ENCODE results near the gene EWSR1.

Gene EWSR1

DNA sequence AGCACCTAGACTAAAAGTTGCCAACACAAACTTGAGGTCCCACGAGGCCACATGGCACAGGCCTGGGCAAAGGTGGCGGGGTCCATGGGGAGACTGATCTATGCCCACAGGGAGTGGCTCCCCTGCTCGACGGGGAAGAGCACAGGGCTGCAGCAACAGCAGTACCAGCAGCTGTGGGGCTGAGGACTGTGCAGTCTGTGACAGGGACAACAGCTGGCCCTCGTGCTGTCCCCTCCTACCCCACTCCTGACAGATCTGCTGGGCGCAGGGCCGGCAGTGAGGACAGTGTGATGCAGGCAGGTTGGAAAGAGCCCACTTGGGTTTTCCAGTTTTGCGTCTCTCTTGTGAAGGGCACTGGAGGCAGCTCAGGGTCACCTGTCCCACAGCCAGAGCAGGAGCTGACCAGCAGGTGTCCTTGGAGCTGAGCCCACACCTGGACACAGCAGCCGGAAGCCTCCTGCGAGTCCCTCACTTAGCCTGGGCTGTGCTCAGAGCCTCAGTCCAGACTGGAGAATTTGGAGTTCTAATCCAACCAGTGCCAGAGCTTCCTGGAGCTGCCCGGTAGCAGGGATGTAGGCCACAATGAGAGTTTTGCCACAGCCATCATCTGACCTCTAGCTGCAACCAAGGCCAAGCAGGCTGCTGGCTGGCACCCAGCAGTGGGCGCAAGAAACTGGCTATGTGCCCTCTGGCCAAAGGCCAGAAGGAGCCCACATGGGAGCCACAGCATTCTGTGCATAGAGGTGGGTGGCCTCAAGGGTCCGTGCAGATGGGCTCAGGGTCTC is 34.8 kb downstream of the EWSR1 start:
- no peak overlapping the region for H3K4me3 ChIP-seq (ENCODE audit: low read depth, low read length)
- H3K4me1 ChIP-seq (ENCODE audit: control insufficient read depth, insufficient read depth, low read length), result peaks cover 3% of the 10 kb centered on the region
- no peaks in the 10 kb centered on the region for H3K27me3 ChIP-seq (ENCODE audit: control insufficient read depth, insufficient read depth, low read length)
- H3K9ac ChIP-seq (ENCODE audit: low read depth, low read length), result no peak overlapping the region
- peaks cover 27% of the 10 kb centered on the region for H3K36me3 ChIP-seq (ENCODE audit: control insufficient read depth, insufficient read depth, low read length)
- H3K9me3 ChIP-seq (ENCODE audit: control insufficient read depth, insufficient read depth, low read length), result no peaks in the 10 kb centered on the region

DNA sequence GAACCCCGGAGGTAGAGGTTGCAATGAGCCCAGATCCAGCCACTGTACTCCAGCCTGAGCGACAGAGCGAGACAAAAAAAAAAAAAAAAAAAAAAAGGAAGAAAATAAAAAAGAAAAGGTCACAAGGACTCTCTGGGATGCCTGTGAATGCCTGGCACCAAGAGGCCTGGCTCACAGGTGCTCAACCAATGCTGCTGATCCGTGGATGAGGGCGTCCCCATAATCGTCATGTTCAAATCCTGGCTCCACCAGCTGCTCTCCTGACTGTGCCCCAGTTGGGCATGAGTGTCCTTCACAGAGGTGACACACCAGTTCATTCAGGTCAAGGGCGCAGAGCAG is 37.7 kb downstream of the EWSR1 start:
- Histone ChIP-seq H3K4me1 (ENCODE audit: control insufficient read depth, insufficient read depth, low read length) (peaks cover 3% of the 10 kb centered on the region), H3K4me3 (ENCODE audit: low read depth, low read length) (peak overlapping the region; percentile 79), H3K9ac (ENCODE audit: low read depth, low read length) (no peak overlapping the region)

DNA sequence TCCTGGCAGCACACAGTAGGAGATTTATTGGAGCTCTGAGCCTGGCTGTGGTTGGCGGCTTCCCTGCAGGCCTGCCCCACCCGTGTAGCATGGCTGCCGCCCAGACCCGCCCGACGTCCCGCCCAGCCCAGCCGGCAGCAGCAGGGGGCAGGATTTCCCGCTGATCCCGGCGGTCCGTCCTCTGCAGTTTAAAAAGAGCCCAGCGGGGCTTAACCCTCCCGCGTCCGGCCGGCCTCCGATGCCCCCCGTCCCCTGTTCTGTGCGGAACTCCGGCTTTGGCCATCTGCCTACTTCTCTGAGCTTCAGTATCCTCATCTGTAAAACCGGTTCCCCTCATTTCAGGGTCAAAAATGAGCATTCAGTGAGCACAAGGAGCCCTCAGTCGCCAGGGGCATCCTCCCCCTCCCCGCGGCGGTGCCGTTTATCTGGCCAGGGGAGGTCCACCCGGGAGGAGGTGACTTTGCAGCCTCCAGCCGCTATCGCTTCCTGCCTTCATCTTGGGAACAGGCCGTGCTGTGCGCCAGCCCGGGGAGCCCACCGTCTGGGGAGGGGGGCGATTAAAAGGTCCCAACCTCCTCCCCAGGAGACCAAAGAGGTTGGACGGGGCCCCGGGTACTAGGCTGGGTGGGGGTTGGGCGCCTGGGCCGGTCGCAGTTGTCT is 38.2 kb downstream of the EWSR1 start, which contains the start of gene GAS2L1:
Gene GAS2L1 (plus strand): TSS at position 476 of the 660 bp plus-strand sequence. CDS start 1,456 bp downstream, outside the sequence.
- Histone ChIP-seq H3K9ac (ENCODE audit: low read depth, low read length) (peak within 1 kb of the TSS; percentile 70), H3K4me3 (ENCODE audit: low read depth, low read length) (peak within 1 kb of the TSS; percentile 79), H3K4me1 (ENCODE audit: control insufficient read depth, insufficient read depth, low read length) (peaks cover 3% of the 10 kb centered on the region)

More for the DNA sequence above, 37.7 kb downstream of the EWSR1 start:
- H3K27me3 ChIP-seq (ENCODE audit: control insufficient read depth, insufficient read depth, low read length), result no peaks in the 10 kb centered on the region
- H3K36me3 ChIP-seq (ENCODE audit: control insufficient read depth, insufficient read depth, low read length), result peaks cover under 1% of the 10 kb centered on the region
- H3K9me3 ChIP-seq (ENCODE audit: control insufficient read depth, insufficient read depth, low read length), result no peaks in the 10 kb centered on the region

DNA sequence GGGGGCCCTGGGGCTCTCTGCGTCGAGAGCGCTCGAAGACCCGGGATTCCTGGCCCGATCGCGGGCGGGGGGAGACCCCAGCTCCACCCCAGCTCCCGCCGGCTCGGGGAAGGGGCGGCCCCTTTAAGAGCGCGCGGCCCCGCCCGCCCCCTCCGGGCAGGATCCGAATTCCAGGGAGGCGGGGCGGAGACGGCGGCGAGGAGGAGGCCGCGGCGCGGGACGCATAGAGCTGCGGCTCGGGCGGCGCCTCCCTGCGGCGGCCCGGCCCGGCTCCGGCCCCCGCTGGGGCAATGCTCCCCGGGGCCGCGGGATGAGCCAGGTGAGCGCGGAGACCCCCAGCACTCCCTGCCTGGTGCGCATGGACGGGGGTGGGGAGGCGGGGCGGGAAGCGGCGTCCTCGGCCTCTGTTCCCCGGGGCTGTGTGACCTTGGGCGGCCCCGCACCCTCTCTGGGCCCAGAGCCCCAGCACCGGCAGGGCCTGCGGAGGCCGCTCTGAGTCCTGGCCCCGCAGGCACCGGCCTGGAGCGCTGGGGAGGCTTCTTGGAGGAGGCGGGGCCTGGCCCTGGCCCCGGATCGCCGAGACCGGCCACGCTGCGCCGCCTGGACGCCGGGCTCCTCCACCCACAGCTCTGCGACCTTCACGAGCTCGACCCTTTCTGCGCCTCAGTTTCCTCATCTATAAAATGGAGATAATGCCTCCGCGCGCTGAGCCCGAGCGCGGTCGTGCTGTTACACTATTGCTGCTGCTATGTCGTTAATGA is 38.9 kb downstream of the EWSR1 start:
- peak overlapping the region; percentile 70 for H3K9ac ChIP-seq (ENCODE audit: low read depth, low read length)

More for the DNA sequence above, 38.2 kb downstream of the EWSR1 start, which contains the start of gene GAS2L1:
- no peaks in the 10 kb centered on the region for H3K36me3 ChIP-seq (ENCODE audit: control insufficient read depth, insufficient read depth, low read length)
- H3K27me3 ChIP-seq (ENCODE audit: control insufficient read depth, insufficient read depth, low read length), result no peaks in the 10 kb centered on the region
- H3K9me3 ChIP-seq (ENCODE audit: control insufficient read depth, insufficient read depth, low read length), result no peaks in the 10 kb centered on the region

DNA sequence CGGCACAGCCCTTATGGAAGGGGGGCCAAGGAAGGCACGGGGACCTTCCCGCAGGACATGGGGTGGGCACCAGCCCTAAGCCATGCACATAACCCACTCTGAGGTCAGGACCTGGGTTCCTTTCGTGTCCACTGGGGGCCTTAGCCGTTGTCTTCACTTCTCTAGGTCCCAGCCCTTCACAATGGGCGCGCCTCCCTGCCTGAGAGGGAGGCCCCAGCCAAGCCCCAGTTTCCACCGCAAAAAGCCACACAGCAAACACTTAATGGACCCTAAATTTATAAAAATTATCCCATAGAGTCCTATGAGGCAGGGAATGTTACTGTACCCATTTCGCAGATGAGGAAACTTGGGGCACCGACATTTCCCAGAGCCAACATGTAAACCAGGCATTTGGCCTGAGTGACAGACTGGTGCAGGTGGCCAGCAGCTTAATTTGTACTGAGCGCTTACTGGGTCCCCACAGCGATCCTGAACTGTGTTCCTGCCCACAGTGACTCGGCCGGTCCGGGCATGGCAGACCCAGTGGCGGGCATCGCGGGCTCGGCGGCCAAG is 39.6 kb downstream of the EWSR1 start:
- Histone ChIP-seq H3K36me3 (ENCODE audit: control insufficient read depth, insufficient read depth, low read length) (no peaks in the 10 kb centered on the region), H3K4me1 (ENCODE audit: control insufficient read depth, insufficient read depth, low read length) (peaks cover 3% of the 10 kb centered on the region), H3K27me3 (ENCODE audit: control insufficient read depth, insufficient read depth, low read length) (peaks cover under 1% of the 10 kb centered on the region), H3K9ac (ENCODE audit: low read depth, low read length) (no peak overlapping the region), H3K9me3 (ENCODE audit: control insufficient read depth, insufficient read depth, low read length) (no peaks in the 10 kb centered on the region), H3K4me3 (ENCODE audit: low read depth, low read length) (peak overlapping the region; percentile 56)

More for the DNA sequence above, 38.9 kb downstream of the EWSR1 start:
- Histone ChIP-seq H3K4me3 (ENCODE audit: low read depth, low read length) (peak overlapping the region; percentile 79), H3K27me3 (ENCODE audit: control insufficient read depth, insufficient read depth, low read length) (no peaks in the 10 kb centered on the region), H3K36me3 (ENCODE audit: control insufficient read depth, insufficient read depth, low read length) (no peaks in the 10 kb centered on the region), H3K9me3 (ENCODE audit: control insufficient read depth, insufficient read depth, low read length) (no peaks in the 10 kb centered on the region), H3K4me1 (ENCODE audit: control insufficient read depth, insufficient read depth, low read length) (peaks cover 3% of the 10 kb centered on the region)

DNA sequence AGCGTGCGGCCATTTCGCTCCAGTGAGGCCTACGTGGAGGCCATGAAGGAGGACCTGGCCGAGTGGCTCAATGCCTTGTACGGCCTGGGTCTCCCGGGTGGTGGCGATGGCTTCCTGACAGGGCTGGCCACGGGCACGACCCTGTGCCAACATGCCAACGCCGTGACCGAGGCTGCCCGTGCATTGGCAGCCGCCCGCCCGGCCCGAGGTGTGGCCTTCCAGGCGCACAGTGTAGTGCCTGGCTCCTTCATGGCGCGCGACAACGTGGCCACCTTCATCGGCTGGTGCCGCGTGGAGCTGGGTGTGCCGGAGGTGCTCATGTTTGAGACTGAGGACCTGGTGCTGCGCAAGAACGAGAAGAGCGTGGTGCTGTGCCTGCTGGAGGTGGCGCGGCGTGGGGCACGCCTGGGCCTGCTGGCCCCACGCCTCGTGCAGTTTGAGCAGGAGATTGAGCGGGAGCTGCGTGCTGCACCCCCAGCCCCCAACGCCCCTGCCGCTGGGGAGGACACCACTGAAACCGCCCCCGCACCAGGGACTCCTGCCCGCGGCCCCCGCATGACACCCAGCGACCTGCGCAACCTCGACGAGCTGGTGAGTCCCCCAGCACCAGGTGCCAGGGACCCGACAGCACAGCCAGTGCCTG is 40.2 kb downstream of the EWSR1 start:
- H3K27me3 ChIP-seq (ENCODE audit: control insufficient read depth, insufficient read depth, low read length), result peaks cover 5% of the 10 kb centered on the region
- peaks cover 7% of the 10 kb centered on the region for H3K4me1 ChIP-seq (ENCODE audit: control insufficient read depth, insufficient read depth, low read length)
- no peak overlapping the region for H3K4me3 ChIP-seq (ENCODE audit: low read depth, low read length)

DNA sequence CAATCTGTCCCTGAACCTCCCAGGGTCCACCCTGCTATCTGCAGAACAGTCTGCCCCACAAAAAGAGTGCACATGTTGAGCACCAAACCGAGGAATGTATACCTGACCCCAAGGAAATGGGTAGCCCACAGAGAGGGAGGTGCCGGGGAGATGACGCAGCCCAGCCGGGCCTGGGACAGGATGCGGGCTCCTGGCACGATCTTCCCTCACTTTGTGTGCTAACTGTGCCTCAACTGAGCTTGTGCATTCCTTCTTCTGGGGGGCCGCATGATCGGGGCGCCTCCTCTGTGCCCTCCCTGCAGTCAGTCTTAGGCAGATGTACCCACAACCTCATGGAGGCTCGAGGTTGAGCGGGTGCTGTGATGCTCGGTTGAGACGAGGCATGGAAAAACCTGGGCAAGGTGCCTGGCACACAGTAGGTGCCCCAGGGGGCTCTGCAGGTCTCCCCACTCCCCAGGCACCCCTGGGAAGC is 40.8 kb downstream of the EWSR1 start:
- Histone ChIP-seq H3K9me3 (ENCODE audit: control insufficient read depth, insufficient read depth, low read length) (no peaks in the 10 kb centered on the region), H3K4me3 (ENCODE audit: low read depth, low read length) (no peak overlapping the region), H3K4me1 (ENCODE audit: control insufficient read depth, insufficient read depth, low read length) (peaks cover 8% of the 10 kb centered on the region), H3K36me3 (ENCODE audit: control insufficient read depth, insufficient read depth, low read length) (no peaks in the 10 kb centered on the region), H3K9ac (ENCODE audit: low read depth, low read length) (no peak overlapping the region), H3K27me3 (ENCODE audit: control insufficient read depth, insufficient read depth, low read length) (peaks cover 10% of the 10 kb centered on the region)

More for the DNA sequence above, 40.2 kb downstream of the EWSR1 start:
- no peaks in the 10 kb centered on the region for H3K9me3 ChIP-seq (ENCODE audit: control insufficient read depth, insufficient read depth, low read length)
- H3K36me3 ChIP-seq (ENCODE audit: control insufficient read depth, insufficient read depth, low read length), result no peaks in the 10 kb centered on the region
- no peak overlapping the region for H3K9ac ChIP-seq (ENCODE audit: low read depth, low read length)

DNA sequence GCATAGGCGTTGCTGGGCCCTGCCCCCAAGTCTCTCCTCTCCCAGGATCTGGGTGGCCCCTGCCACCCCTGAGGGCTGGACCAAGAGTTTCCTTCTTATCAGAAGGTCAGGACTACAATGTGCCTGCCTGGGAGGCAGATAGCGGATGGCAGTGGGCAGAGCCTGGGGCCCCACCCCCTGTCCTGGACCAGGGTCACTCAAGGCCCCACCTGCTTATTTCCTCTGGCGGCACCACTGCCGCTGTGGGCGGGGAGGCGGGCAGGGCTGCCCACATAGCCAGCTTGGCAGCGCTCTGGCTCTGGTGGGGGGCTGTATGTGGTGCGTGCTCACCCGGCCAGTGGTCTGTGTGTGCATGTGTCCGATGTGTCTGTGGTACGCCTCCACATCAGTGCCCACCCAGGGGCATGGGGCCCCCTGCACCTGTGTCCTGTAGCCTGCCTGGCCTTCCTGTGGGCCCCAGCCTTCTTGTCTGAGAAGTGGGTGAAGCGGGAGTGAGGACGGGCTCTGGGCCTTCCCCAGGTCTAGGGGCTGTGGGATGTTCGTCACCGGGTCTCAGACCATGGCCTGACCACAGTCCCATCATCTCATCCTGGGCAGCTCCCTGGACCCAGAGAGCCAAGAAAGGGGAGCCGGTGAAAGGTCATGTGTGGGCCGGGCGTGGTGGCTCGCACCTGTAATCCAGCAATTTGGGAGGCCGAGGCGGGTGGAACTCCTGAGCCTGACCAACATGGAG is 41.4 kb downstream of the EWSR1 start:
- Histone ChIP-seq H3K36me3 (ENCODE audit: control insufficient read depth, insufficient read depth, low read length) (no peaks in the 10 kb centered on the region), H3K4me1 (ENCODE audit: control insufficient read depth, insufficient read depth, low read length) (peaks cover 13% of the 10 kb centered on the region), H3K4me3 (ENCODE audit: low read depth, low read length) (no peak overlapping the region), H3K9me3 (ENCODE audit: control insufficient read depth, insufficient read depth, low read length) (no peaks in the 10 kb centered on the region), H3K27me3 (ENCODE audit: control insufficient read depth, insufficient read depth, low read length) (peaks cover 17% of the 10 kb centered on the region), H3K9ac (ENCODE audit: low read depth, low read length) (no peak overlapping the region)

DNA sequence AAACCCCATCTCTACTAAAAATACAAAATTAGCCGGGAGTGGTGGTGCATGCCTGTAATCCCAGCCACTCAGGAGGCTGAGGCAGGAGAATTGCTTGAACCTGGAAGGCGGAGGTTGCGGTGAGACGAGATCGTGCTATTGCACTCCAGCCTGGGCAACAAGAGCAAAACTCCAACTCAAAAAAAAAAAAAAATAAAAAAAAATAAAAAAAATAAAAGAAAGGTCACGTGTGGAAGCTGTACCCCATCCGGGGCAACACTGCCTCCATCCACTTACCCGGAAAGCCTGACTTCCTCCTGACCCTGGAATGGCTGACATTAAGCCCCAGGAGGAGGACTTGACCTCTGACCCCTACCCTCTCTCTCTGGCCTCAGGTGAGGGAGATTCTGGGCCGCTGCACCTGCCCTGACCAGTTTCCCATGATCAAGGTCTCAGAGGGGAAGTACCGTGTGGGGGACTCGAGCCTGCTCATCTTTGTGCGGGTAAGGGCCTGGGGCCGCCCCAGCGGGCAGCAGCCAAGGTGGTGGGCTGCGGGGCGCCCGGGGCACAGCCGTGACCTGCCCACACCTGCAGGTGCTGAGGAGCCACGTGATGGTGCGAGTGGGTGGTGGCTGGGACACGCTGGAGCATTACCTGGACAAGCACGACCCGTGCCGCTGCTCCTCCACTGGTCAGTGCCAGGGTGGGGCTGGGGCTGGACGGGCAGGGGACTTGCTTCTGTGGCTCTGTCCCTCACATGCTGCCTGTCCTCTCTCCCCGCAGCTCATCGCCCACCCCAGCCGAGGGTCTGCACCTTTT is 42.2 kb downstream of the EWSR1 start:
- Histone ChIP-seq H3K9me3 (ENCODE audit: control insufficient read depth, insufficient read depth, low read length) (no peaks in the 10 kb centered on the region), H3K36me3 (ENCODE audit: control insufficient read depth, insufficient read depth, low read length) (no peaks in the 10 kb centered on the region), H3K27me3 (ENCODE audit: control insufficient read depth, insufficient read depth, low read length) (peaks cover 25% of the 10 kb centered on the region), H3K9ac (ENCODE audit: low read depth, low read length) (no peak overlapping the region), H3K4me1 (ENCODE audit: control insufficient read depth, insufficient read depth, low read length) (peaks cover 14% of the 10 kb centered on the region), H3K4me3 (ENCODE audit: low read depth, low read length) (no peak overlapping the region)

DNA sequence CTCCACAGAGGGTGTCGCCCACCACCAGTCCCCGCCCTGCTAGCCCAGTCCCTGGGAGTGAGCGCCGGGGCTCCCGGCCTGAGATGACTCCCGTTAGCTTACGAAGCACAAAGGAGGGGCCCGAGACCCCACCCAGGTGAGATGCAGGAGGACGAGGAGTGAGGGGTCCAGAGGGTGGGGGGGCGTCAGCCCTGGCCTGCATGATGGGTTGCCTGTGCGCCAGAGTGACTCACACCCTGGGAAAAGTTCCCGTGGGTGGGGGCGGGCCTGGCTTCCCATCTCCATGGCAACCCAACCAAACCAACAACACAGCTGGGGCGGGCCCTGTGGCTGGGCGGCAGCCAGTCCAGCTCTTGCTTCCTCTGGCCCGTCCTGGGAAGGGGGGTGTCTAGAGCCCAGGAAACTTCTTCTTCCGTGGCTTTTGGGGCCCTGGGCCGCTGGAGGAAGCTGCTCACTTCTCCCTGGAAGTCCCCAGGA is 42.8 kb downstream of the EWSR1 start:
- no peak overlapping the region for H3K4me3 ChIP-seq (ENCODE audit: low read depth, low read length)
- H3K9me3 ChIP-seq (ENCODE audit: control insufficient read depth, insufficient read depth, low read length), result no peaks in the 10 kb centered on the region
- H3K9ac ChIP-seq (ENCODE audit: low read depth, low read length), result no peak overlapping the region
- peaks cover 28% of the 10 kb centered on the region for H3K27me3 ChIP-seq (ENCODE audit: control insufficient read depth, insufficient read depth, low read length)
- H3K4me1 ChIP-seq (ENCODE audit: control insufficient read depth, insufficient read depth, low read length), result peaks cover 12% of the 10 kb centered on the region
- H3K36me3 ChIP-seq (ENCODE audit: control insufficient read depth, insufficient read depth, low read length), result no peaks in the 10 kb centered on the region
